Skin epidermis (tissue), 12 donors: ENCODE data around the gene KIF2A.
A peak's percentile ranks its signal among the peaks of the same experiment; 100 is the strongest.

ENCODE experiments used
- H3K27ac ChIP-seq, 21 experiments: fragments of 200-600 bp; sonication (generic) in 11 of 21; one replicate each; pipeline ENCODE4 v1.5.0; 2020; ENCODE audit warnings: mild to moderate bottlenecking in 3 of 21, inconsistent platforms in 2 of 21, moderate library complexity in 2 of 21
- H3K4me3 ChIP-seq, 7 experiments: fragments of 200-600 bp; sonication (generic) in 2 of 7; one replicate each; pipeline ENCODE4 v1.5.0; 2020; ENCODE audit warnings: inconsistent platforms in 2 of 7, mild to moderate bottlenecking in 2 of 7, moderate library complexity in 1 of 7

Gene KIF2A

DNA sequence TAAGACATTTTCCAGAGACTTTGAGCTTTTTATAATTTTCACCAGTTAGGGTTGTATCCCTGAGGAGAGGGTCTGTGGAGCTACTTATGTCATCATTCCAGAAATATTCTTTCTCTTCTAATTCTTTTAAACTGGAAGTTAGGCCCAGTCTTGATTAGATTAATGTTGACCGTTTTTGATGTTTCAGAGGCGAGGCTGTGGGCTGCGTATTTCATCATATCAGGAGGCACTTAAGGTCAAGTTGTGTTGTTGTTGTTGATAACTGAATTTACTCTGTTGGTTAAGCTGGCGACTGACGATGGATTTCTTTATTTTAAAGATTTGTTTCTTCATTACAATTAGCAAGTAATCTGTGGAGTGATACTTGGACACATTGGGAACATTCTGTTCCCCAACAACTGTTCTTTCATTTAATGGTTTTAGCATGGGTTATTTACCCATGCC, 126.6 kb downstream of the KIF2A start:
- Histone ChIP-seq H3K27ac (peak overlapping the region in 7 of 21 experiments; percentile 23 to 72 (median 44)), H3K4me3 (no peak overlapping the region)
